OCI-LY7 (cell line): Measurements from ENCODE around the gene PLXDC2.

Experiments
- CTCF ChIP-seq: fragments of 200-600 bp; sonication (generic); conservative IDR thresholded peaks from 2 replicates; pipeline ENCODE4 v1.5.1; 2014; ENCODE audit warnings: mild to moderate bottlenecking, antibody characterized with exemption, low read length, moderate library complexity, mixed read lengths
- EZH2phosphoT487 ChIP-seq: fragments of 200-600 bp; sonication (generic); IDR thresholded peaks from 2 replicates; pipeline ENCODE4 v1.6.1; 2018; ENCODE audit warnings: low read depth, borderline replicate concordance, mild to moderate bottlenecking, mixed run types, antibody characterized with exemption, low read length, moderate library complexity, mixed read lengths

DNA sequence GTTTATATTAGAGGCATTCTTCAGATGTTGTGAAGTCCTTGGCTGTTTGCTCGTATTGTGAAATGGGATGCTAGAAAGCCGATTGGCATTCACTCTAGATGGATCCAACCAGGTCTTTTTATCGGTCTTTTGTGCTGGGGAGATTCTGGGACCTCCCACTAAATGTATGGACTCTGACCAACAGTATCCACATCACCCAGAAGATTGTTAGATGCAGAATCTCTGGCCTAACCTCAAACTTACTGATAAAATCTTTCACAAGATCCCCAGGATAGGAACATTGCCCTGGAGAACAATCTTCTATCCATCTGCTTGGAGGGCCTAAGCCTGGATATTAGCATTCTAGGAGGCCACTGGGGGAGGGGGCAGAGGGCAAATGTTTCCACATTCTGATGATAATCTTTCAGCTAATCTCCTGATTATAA, 160.9 kb downstream of the PLXDC2 start:
- no peak for TF ChIP-seq CTCF
- TF ChIP-seq EZH2phosphoT487 = no peak
